Calu3 (cell line): ENCODE measurements around the gene UBASH3B. TPM values are rescaled to one million over a fixed set of nuclear protein-coding genes. Genes with fewer than 3 reads are reported as not detected.
A peak's percentile ranks its signal among the peaks of the same experiment; 100 is the strongest.

ENCODE experiments used
- BruUV-seq: library from RNA; stranded (reverse); fragments of 400-500 nt; replicated peaks from 2 replicates; lab custom pipeline; 2021; lab: Mats Ljungman, UMichigan
- CTCF ChIA-PET: fragments of 300-600 bp; sonication (Branson Sonifier 250); formaldehyde crosslinking; loops from one replicate; lab custom pipeline; 2022; ENCODE audit warnings: antibody characterized with exemption; lab: Charles Lee
- DNase-seq: peaks from one replicate; pipeline ENCODE4 v3.0.0; 2022
- H3K27ac Mint-ChIP-seq: one replicate; pipeline ENCODE4 v1.8.0; 2022; ENCODE audit warnings: mixed read lengths; ENCODE audit not compliant: unreplicated experiment
- H3K27me3 Mint-ChIP-seq: one replicate; pipeline ENCODE4 v1.8.0; 2022; ENCODE audit warnings: mixed read lengths; ENCODE audit not compliant: unreplicated experiment
- H3K36me3 Mint-ChIP-seq: one replicate; pipeline ENCODE4 v1.8.0; 2022; ENCODE audit warnings: mild to moderate bottlenecking, moderate library complexity, mixed read lengths; ENCODE audit not compliant: insufficient read depth, unreplicated experiment
- H3K4me1 Mint-ChIP-seq: one replicate; pipeline ENCODE4 v1.8.0; 2022; ENCODE audit warnings: mild to moderate bottlenecking, low read depth, mixed read lengths; ENCODE audit not compliant: unreplicated experiment
- H3K4me3 Mint-ChIP-seq: one replicate; pipeline ENCODE4 v1.8.0; 2022; ENCODE audit warnings: mild to moderate bottlenecking, low read depth, moderate library complexity, mixed read lengths; ENCODE audit not compliant: unreplicated experiment
- H3K9me3 Mint-ChIP-seq: one replicate; pipeline ENCODE4 v1.8.0; 2022; ENCODE audit warnings: low read depth, mixed read lengths; ENCODE audit not compliant: unreplicated experiment
- CTCF ChIP-seq: fragments of 200-600 bp; IDR thresholded peaks from one replicate; pipeline ENCODE4 v1.8.0; 2022; ENCODE audit warnings: antibody characterized with exemption; ENCODE audit not compliant: unreplicated experiment
- intact Hi-C: fragments of 100-400 bp; cut with micrococcal nuclease; formaldehyde crosslinking; loops from one replicate; pipeline ENCODE4 v1.10.0; 2022; ENCODE audit not compliant: unreplicated experiment
- total RNA-seq: library from RNA; stranded (reverse); gene quantifications from 2 replicates; pipeline ENCODE4 v1.2.3, GENCODE V29; 2022

Gene UBASH3B
- total RNA-seq, 1 experiment from 2014 or later, result 74.9 TPM

DNA sequence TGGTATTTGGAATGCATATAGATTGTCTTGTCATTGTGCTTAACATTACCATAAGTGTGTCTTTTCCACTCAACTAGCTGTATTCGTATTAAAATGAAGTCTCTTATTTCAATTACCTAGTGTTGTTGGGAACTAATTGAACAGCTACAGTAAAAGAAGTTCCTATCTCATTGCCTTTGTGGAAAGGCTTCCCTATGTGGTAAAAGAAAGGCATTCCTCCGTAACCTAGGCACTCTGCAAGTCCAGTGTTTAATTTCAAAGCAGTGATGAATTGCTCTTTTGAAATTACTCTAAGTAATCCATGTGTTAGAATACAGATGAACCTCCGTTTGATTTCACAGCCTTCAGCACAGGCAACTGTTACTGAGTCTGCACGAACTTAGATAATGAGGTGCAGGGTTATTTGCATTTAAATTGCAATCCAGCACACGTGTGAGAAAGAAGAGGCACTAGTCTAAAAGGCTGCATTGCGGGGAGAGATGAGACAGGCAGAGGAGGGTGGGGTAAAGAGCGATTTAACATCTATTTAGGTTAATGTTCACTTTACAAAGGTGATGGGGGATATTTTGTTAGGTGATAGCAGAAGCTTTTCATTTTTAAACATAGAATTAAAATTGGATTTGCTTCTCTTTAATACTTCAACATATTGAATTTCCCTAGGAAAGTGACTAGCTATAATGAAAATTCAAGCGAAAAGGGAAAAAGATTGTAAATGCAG is 157.8 kb downstream of the UBASH3B start:
- H3K36me3 Mint-ChIP-seq, result peaks cover 29% of the 10 kb centered on the region
- no TSS peak for BruUV-seq

GRCh38 chr11:122813894-122814270 is 158.4 kb downstream of the UBASH3B start:
- Mint-ChIP-seq H3K9me3 (no peaks in the 10 kb centered on the region), H3K4me1 (peaks cover 17% of the 10 kb centered on the region), H3K27me3 (no peaks in the 10 kb centered on the region), H3K36me3 (peaks cover 29% of the 10 kb centered on the region), H3K27ac (no peak overlapping the region), H3K4me3 (no peak overlapping the region)
- CTCF ChIA-PET, result interaction anchor here (1.9 kb wide), 1 partner anchor 40 kb away, joined by 8 read pairs; no protein-coding TSS in a partner anchor
- DNase-seq, result no peak
- intact Hi-C loops, result loop anchor here (1.0 kb wide), 1 partner anchor 40 kb away; no protein-coding TSS in a partner anchor
- no peak for TF ChIP-seq CTCF
- no TSS peak for BruUV-seq

More for the DNA sequence above, 157.8 kb downstream of the UBASH3B start:
- no peak for TF ChIP-seq CTCF
- no peak for DNase-seq
- H3K27me3 Mint-ChIP-seq, result no peaks in the 10 kb centered on the region
- peak overlapping the region; percentile 31 for H3K27ac Mint-ChIP-seq
- intact Hi-C loops, result no loop called here
- H3K9me3 Mint-ChIP-seq, result no peaks in the 10 kb centered on the region
- CTCF ChIA-PET, result interaction anchor here (0.8 to 1.9 kb wide), 2 partner anchors 41 kb away, joined by 3 to 8 read pairs; no protein-coding TSS in a partner anchor
- no peak overlapping the region for H3K4me3 Mint-ChIP-seq
- peaks cover 17% of the 10 kb centered on the region for H3K4me1 Mint-ChIP-seq

DNA sequence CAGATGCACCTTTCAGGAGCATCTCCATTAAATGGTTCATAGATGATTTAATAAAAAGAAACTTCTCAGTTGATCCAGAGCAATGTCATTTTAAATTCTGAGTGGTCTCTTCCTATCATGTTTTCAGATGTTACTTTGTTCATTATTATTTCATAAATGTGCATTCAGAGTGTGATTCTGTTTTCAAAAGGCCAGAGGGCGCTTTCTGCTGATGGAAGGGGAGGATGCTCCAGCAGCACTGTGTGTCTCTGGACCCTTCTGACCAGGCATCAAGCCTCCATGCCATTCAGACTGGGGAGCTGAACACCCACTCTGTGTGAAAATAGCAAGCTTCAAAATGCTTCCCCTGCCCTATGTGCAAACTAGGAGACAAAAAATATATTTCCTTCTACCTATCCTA is 158.9 kb downstream of the UBASH3B start:
- Mint-ChIP-seq H3K27me3 (no peaks in the 10 kb centered on the region), H3K27ac (peak overlapping the region; percentile 28), H3K36me3 (peaks cover 28% of the 10 kb centered on the region), H3K4me3 (no peak overlapping the region), H3K4me1 (peaks cover 17% of the 10 kb centered on the region), H3K9me3 (no peaks in the 10 kb centered on the region)
- CTCF ChIA-PET, result interaction anchor here (1.9 kb wide), 1 partner anchor 40 kb away, joined by 8 read pairs; no protein-coding TSS in a partner anchor
- no TSS peak for BruUV-seq
- no peak for TF ChIP-seq CTCF
- intact Hi-C loops, result loop anchor here (1.0 kb wide), 1 partner anchor 40 kb away; no protein-coding TSS in a partner anchor
- peak; percentile 10 for DNase-seq

DNA sequence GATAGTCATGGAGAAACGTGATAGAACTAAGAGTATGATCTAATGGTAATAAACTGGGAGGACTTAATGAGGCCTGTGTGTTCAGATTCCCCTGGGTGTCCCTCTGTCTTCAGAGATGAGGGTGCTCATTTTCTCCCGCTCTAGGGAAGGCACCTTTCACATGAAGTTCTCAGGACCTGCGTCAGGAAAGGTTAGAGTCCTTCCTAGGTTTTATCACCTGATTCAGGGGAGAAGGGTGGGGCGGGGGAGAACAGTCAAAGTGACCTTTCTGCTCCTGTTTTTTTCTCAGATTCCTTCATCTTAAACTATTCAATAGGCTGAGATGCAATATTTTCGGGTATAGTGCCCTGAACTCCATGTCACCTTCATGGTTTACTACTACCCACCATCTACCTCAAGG is 160.4 kb downstream of the UBASH3B start:
- intact Hi-C loops, result no loop called here

More for the DNA sequence above, 160.4 kb downstream of the UBASH3B start:
- H3K27ac Mint-ChIP-seq, result peak overlapping the region; percentile 28
- no peak for DNase-seq
- H3K36me3 Mint-ChIP-seq, result peaks cover 16% of the 10 kb centered on the region
- BruUV-seq, result no TSS peak
- CTCF ChIA-PET, result no interaction called here
- no peaks in the 10 kb centered on the region for H3K27me3 Mint-ChIP-seq
- no peak overlapping the region for H3K4me3 Mint-ChIP-seq
- H3K9me3 Mint-ChIP-seq, result no peaks in the 10 kb centered on the region
- peaks cover 17% of the 10 kb centered on the region for H3K4me1 Mint-ChIP-seq
- TF ChIP-seq CTCF, result no peak
